Transverse colon (tissue), 4 donors: ENCODE results near the gene RB1. TPM values are rescaled to one million over a fixed set of nuclear protein-coding genes. Genes with fewer than 3 reads are reported as not detected.

Source experiments
- DNase-seq: peaks from one replicate; pipeline ENCODE4 v3.0.0-alpha.2; 2019
- H3K27ac ChIP-seq, 4 donors: fragments of 200-600 bp; sonication (generic); 2 replicates each; pipeline ENCODE4 v1.5.1; 2016 to 2018; ENCODE audit warnings: inconsistent platforms in 4 of 4
- H3K27me3 ChIP-seq: fragments of 200-600 bp; sonication (generic); 2 replicates; pipeline ENCODE4 v1.5.1; 2017; ENCODE audit warnings: inconsistent platforms
- H3K36me3 ChIP-seq, 4 donors: fragments of 200-600 bp; sonication (generic); 2 replicates each; pipeline ENCODE4 v1.5.1; 2017 to 2019; ENCODE audit warnings: inconsistent platforms in 4 of 4
- H3K4me1 ChIP-seq, 4 donors: fragments of 200-600 bp; sonication (generic); 2 replicates each; pipeline ENCODE4 v1.5.1; 2017 to 2020; ENCODE audit warnings: inconsistent platforms in 4 of 4
- H3K4me3 ChIP-seq, 4 donors: fragments of 200-600 bp; sonication (generic); 1 replicate in 1 of 4; 2 replicates in 3 of 4; pipeline versions ENCODE4 v1.5.1 to v1.6.1; 2017 to 2019; ENCODE audit warnings: inconsistent platforms in 4 of 4
- H3K9me3 ChIP-seq, 2 donors: fragments of 200-600 bp; sonication (generic); 2 replicates each; pipeline ENCODE4 v1.5.1; 2017 to 2019; ENCODE audit warnings: inconsistent platforms in 2 of 2
- CTCF ChIP-seq, 5 experiments: fragments of 200-600 bp in 3 of 5; fragments of 450-650 bp in 2 of 5; sonication (generic) in 3 of 5; IDR thresholded peaks; 1 replicate in 2 of 5; 2 replicates in 3 of 5; pipeline ENCODE4 v1.5.1; 2016 to 2017; ENCODE audit warnings: antibody characterized with exemption in 5 of 5, inconsistent platforms in 3 of 5, mild to moderate bottlenecking in 2 of 5, moderate library complexity in 1 of 5
- EP300 ChIP-seq: sonication (generic); formaldehyde crosslinking; IDR thresholded peaks from one replicate; pipeline ENCODE4 v1.6.1; 2017; ENCODE audit warnings: antibody characterized with exemption, low read depth
- POLR2A ChIP-seq: fragments of 450-650 bp; IDR thresholded peaks from one replicate; pipeline ENCODE4 v1.6.1; 2016; ENCODE audit warnings: antibody characterized with exemption, mild to moderate bottlenecking, moderate library complexity
- POLR2AphosphoS5 ChIP-seq, 3 donors: sonication (generic); formaldehyde crosslinking; IDR thresholded peaks; one replicate each; pipeline ENCODE4 v1.6.1; 2016; ENCODE audit warnings: antibody characterized with exemption in 3 of 3
- WGBS, 2 donors: methylation state at CpG; one replicate each; pipeline ENCODE4 v1.1.5; 2018; ENCODE audit warnings: low coverage in 1 of 2; 5-methylcytosine and 5-hydroxymethylcytosine counted together
- in situ Hi-C, 4 donors: fragments of 200-750 bp; cut with MboI; loops; one replicate each; pipeline versions ENCODE4 v1.15.0 to v1.15.1; 2017; ENCODE audit warnings: low sequenced_read_pairs in 3 of 4, low pct_ligation_motif_present in 1 of 4, low pct_unique_long_range_greater_than_20kb in 1 of 4
- intact Hi-C: fragments of 100-400 bp; cut with DNase I; formaldehyde crosslinking; loops from one replicate; pipeline ENCODE4 v1.15.1; 2023; ENCODE audit warnings: low total_unique reads
- total RNA-seq, 4 donors: library from RNA; depleted of rRNA; stranded (reverse); fragments of >200 nt; gene quantifications; one replicate each; pipeline ENCODE4 v1.1.0, GENCODE V29; 2016

RB1 gene
- total RNA-seq, 4 donors from 2014 or later = 14.6 to 31.0 (median 23.2) TPM

- Histone ChIP-seq H3K9me3 (no peaks in the 10 kb centered on the region), H3K4me3 (no peak overlapping the region), H3K27me3 (no peaks in the 10 kb centered on the region), H3K27ac (no peak overlapping the region), H3K4me1 (no peaks in the 10 kb centered on the region), H3K36me3 (no peaks in the 10 kb centered on the region)
- intact Hi-C loops = no loop called here
- DNase-seq = no peak
- TF ChIP-seq POLR2A (no peak), POLR2AphosphoS5 (IDR thresholded peaks at IDR 0.05) (no peak), CTCF (IDR thresholded peaks at IDR 0.05) (no peak), EP300 (no peak)
- in situ Hi-C loops = no loop called here
These were observed 182.8 kb downstream of the RB1 start for GRCh38 chr13:48486362-48486761.

- no peaks in the 10 kb centered on the region for H3K9me3 ChIP-seq
- peaks cover 0 to under 1% (median 0%) of the 10 kb centered on the region in 4 donors for H3K4me1 ChIP-seq
- H3K27ac ChIP-seq = no peak overlapping the region
- in situ Hi-C loops (no loop called here), intact Hi-C loops (no loop called here)
- H3K27me3 ChIP-seq = no peaks in the 10 kb centered on the region
- TF ChIP-seq CTCF (IDR thresholded peaks at IDR 0.05) = no peak
- no peak for TF ChIP-seq POLR2AphosphoS5 (IDR thresholded peaks at IDR 0.05)
- no peak for TF ChIP-seq POLR2A
- TF ChIP-seq EP300 = no peak
- DNase-seq = no peak
- no peak overlapping the region for H3K4me3 ChIP-seq
- 89 to 100% methylated on average over 1 to 5 of the region's 5 CpGs for WGBS, 2 donors
- no peaks in the 10 kb centered on the region for H3K36me3 ChIP-seq
These were observed 183.3 kb downstream of the RB1 start for GRCh38 chr13:48486836-48487235.

- no peaks in the 10 kb centered on the region for H3K27me3 ChIP-seq
- H3K27ac ChIP-seq = no peak overlapping the region
- intact Hi-C loops = no loop called here
- no peak for DNase-seq
- H3K4me1 ChIP-seq = peaks cover 0 to 4% (median 0%) of the 10 kb centered on the region in 4 donors
- in situ Hi-C loops = no loop called here
- TF ChIP-seq EP300 (no peak), POLR2AphosphoS5 (IDR thresholded peaks at IDR 0.05) (no peak)
- H3K4me3 ChIP-seq = no peak overlapping the region
- no peaks in the 10 kb centered on the region for H3K36me3 ChIP-seq
- H3K9me3 ChIP-seq = no peaks in the 10 kb centered on the region
- 85 to 95% methylated on average over 2 of the region's 2 CpGs for WGBS, 2 donors
These were observed 184.4 kb downstream of the RB1 start for GRCh38 chr13:48487968-48488367.

- in situ Hi-C loops = no loop called here
- Histone ChIP-seq H3K9me3 (no peaks in the 10 kb centered on the region), H3K4me3 (no peak overlapping the region), H3K36me3 (no peaks in the 10 kb centered on the region), H3K27ac (no peak overlapping the region), H3K4me1 (peaks cover 0 to 4% (median 0%) of the 10 kb centered on the region in 4 donors), H3K27me3 (no peaks in the 10 kb centered on the region)
- intact Hi-C loops = no loop called here
- TF ChIP-seq POLR2A (no peak), CTCF (IDR thresholded peaks at IDR 0.05) (no peak), POLR2AphosphoS5 (IDR thresholded peaks at IDR 0.05) (no peak), EP300 (no peak)
- no peak for DNase-seq
These were observed 185.4 kb downstream of the RB1 start for GRCh38 chr13:48488995-48489394.

GRCh38 chr13:48489666-48490065 lies 186.1 kb downstream of the RB1 start:
- Histone ChIP-seq H3K27me3 (no peaks in the 10 kb centered on the region), H3K9me3 (no peaks in the 10 kb centered on the region), H3K4me1 (peaks cover 0 to 4% (median 0%) of the 10 kb centered on the region in 4 donors), H3K27ac (no peak overlapping the region), H3K4me3 (no peak overlapping the region), H3K36me3 (no peaks in the 10 kb centered on the region)
- TF ChIP-seq POLR2AphosphoS5 (IDR thresholded peaks at IDR 0.05) (no peak), EP300 (no peak), CTCF (IDR thresholded peaks at IDR 0.05) (no peak), POLR2A (no peak)
- DNase-seq = no peak
- intact Hi-C loops = no loop called here
- in situ Hi-C loops = no loop called here
